A549 (cell line): Measurements from ENCODE around the gene VSIG4. TPM values are rescaled to one million over a fixed set of nuclear protein-coding genes. Genes with fewer than 3 reads are reported as not detected.

ENCODE experiments used
- ATAC-seq, 2 experiments: fragments of 200-7000 bp in 1 of 2; fragments of >200 bp in 1 of 2; cut with Nextera tagmentation in 1 of 2; cut with Tn5 transposase in 1 of 2; 3 replicates each; pipeline versions ENCODE4 v1.8.0 to v1.9.1; 2018 to 2020; ENCODE audit warnings: mild to moderate bottlenecking in 1 of 2, moderate library complexity in 1 of 2
- CTCF ChIA-PET: fragments of 300-600 bp; sonication (Branson Sonifier 250); formaldehyde crosslinking; extraction: SDS; loops from one replicate; lab custom pipeline; 2021; ENCODE audit warnings: antibody characterized with exemption, inconsistent platforms; lab: Yijun Ruan, JAX
- POLR2A ChIA-PET: fragments of 350-600 bp; formaldehyde crosslinking; extraction: SDS; loops from one replicate; lab custom pipeline; 2021; ENCODE audit warnings: antibody characterized with exemption, inconsistent platforms; lab: Yijun Ruan, JAX
- DNase-seq, 2 experiments: peaks; one replicate each; pipeline versions ENCODE4 v3.0.0 to v3.0.0-alpha.2; 2011 to 2016; ENCODE audit warnings: low read depth in 1 of 2, low spot score in 1 of 2
- FAIRE-seq: peaks from 2 replicates; lab custom pipeline; 2011; peaks lifted over from hg19 to GRCh38; lab: Jason Lieb, UNC
- H3K27ac ChIP-seq, 2 experiments: fragments of >200 bp; sonication (Bioruptor Twin); formaldehyde crosslinking; 3 replicates each; pipeline ENCODE4 v1.5.1; 2016 to 2017
- H3K4me1 ChIP-seq: fragments of >200 bp; sonication (Bioruptor Twin); formaldehyde crosslinking; 3 replicates; pipeline ENCODE4 v1.6.1; 2016
- H3K4me2 ChIP-seq: fragments of >200 bp; sonication (Bioruptor Twin); formaldehyde crosslinking; 3 replicates; pipeline ENCODE4 v1.6.1; 2016
- H3K4me3 ChIP-seq: fragments of >200 bp; sonication (Bioruptor Twin); formaldehyde crosslinking; 3 replicates; pipeline ENCODE4 v1.5.1; 2016
- H3K9me3 ChIP-seq: fragments of >200 bp; sonication (Bioruptor Twin); formaldehyde crosslinking; 3 replicates; pipeline ENCODE4 v1.6.1; 2016
- BHLHE40 ChIP-seq: IDR thresholded peaks from 2 replicates; pipeline ENCODE4 v1.6.1; 2012; ENCODE audit warnings: low read depth, low read length, inconsistent platforms
- CEBPB ChIP-seq, 2 experiments: fragments of >200 bp in 1 of 2; sonication (Bioruptor Twin) in 1 of 2; formaldehyde crosslinking in 1 of 2; IDR thresholded peaks; 2 replicates each; pipeline ENCODE4 v1.6.1; 2012 to 2016
- EHF ChIP-seq: fragments of 250-450 bp; sonication (Bioruptor Pico); IDR thresholded peaks from 2 replicates; pipeline ENCODE4 v1.5.0; 2020; ENCODE audit warnings: mild to moderate bottlenecking
- EHMT2 ChIP-seq: fragments of 200-600 bp; sonication (generic); IDR thresholded peaks from 2 replicates; pipeline ENCODE4 v1.6.1; 2016; ENCODE audit warnings: antibody characterized with exemption, low read depth, mild to moderate bottlenecking, moderate library complexity
- FOXS1 ChIP-seq: fragments of 250-450 bp; sonication (Bioruptor Pico); IDR thresholded peaks from 2 replicates; pipeline ENCODE4 v1.5.0; 2020; ENCODE audit warnings: mild to moderate bottlenecking, moderate library complexity
- HOXB5 ChIP-seq: fragments of 250-450 bp; sonication (Bioruptor Pico); IDR thresholded peaks from 2 replicates; pipeline ENCODE4 v1.5.0; 2020; ENCODE audit warnings: mild to moderate bottlenecking, moderate library complexity
- JUN ChIP-seq, 2 experiments: fragments of >200 bp; sonication (Bioruptor Twin); formaldehyde crosslinking; IDR thresholded peaks; 2 replicates in 1 of 2; 3 replicates in 1 of 2; pipeline ENCODE4 v1.6.1; 2016 to 2017
- MAFK ChIP-seq: fragments of 450-650 bp; IDR thresholded peaks from 2 replicates; pipeline ENCODE4 v1.6.1; 2014; ENCODE audit not compliant: partially characterized antibody
- NFE2L2 ChIP-seq: fragments of 150-350 bp; conservative IDR thresholded peaks from 2 replicates; pipeline ENCODE4 v1.6.1; 2014; ENCODE audit warnings: low read length
- NR3C1 ChIP-seq: fragments of >200 bp; sonication (Bioruptor Twin); formaldehyde crosslinking; IDR thresholded peaks from 3 replicates; pipeline ENCODE4 v1.6.1; 2017
- PHF8 ChIP-seq: fragments of 200-600 bp; sonication (generic); IDR thresholded peaks from 2 replicates; pipeline ENCODE4 v1.6.1; 2016; ENCODE audit warnings: low read depth, mild to moderate bottlenecking, antibody characterized with exemption, moderate library complexity, borderline replicate concordance
- POLR2AphosphoS2 ChIP-seq: conservative IDR thresholded peaks from 2 replicates; pipeline ENCODE4 v1.6.1; 2012; ENCODE audit warnings: low read length, improper control_type of control experiment, inconsistent platforms
- RCOR1 ChIP-seq: fragments of 150-350 bp; IDR thresholded peaks from 2 replicates; pipeline ENCODE4 v1.6.1; 2014; ENCODE audit warnings: antibody characterized with exemption, low read length, low read depth
- SMC3 ChIP-seq: fragments of >200 bp; sonication (Bioruptor Twin); formaldehyde crosslinking; IDR thresholded peaks from 3 replicates; pipeline ENCODE4 v1.6.1; 2018; ENCODE audit warnings: inconsistent platforms
- WGBS: methylation state at CpG from one replicate; pipeline ENCODE4 v1.1.6; 2017; ENCODE audit errors: missing lambda C conversion rate; 5-methylcytosine and 5-hydroxymethylcytosine counted together
- polyA plus RNA-seq, 4 experiments: library from polyadenylated mRNA; depleted of rRNA in 3 of 4; stranded (reverse); fragments of >200 nt; fragmentation: RNase III in 1 of 4; extraction: RNeasy Plus Mini Kit Qiagen cat#74134 plus additional on column Dnase treatment in 1 of 4; gene quantifications; 2 replicates in 3 of 4; 3 replicates in 1 of 4; pipeline ENCODE4 v1.2.3, GENCODE V29; 2011 to 2017
- TF ChIP-seq, protein P1 (sequence below): fragments of >200 bp; sonication (Bioruptor Twin); formaldehyde crosslinking; IDR thresholded peaks from 2 replicates; pipeline ENCODE4 v1.6.1; 2016
- TF ChIP-seq, protein P2 (sequence below): fragments of 150-350 bp; IDR thresholded peaks from 2 replicates; pipeline ENCODE4 v1.6.1; 2014; ENCODE audit warnings: low read depth, mild to moderate bottlenecking, low read length
- TF ChIP-seq, protein P3 (sequence below): IDR thresholded peaks from 2 replicates; pipeline ENCODE4 v1.6.1; 2012
- TF ChIP-seq, protein P4 (sequence below): fragments of 250-450 bp; sonication (Bioruptor Pico); IDR thresholded peaks from 2 replicates; pipeline ENCODE4 v1.5.0; 2021; ENCODE audit warnings: mild to moderate bottlenecking, moderate library complexity, borderline replicate concordance
- TF ChIP-seq, protein P5 (sequence below): IDR thresholded peaks from 2 replicates; pipeline ENCODE4 v1.6.1; 2012; ENCODE audit warnings: low read depth, borderline replicate concordance

Gene VSIG4
- polyA plus RNA-seq, 2 of the 4 experiments (the other 2 are of a cell fraction) = not detected

DNA sequence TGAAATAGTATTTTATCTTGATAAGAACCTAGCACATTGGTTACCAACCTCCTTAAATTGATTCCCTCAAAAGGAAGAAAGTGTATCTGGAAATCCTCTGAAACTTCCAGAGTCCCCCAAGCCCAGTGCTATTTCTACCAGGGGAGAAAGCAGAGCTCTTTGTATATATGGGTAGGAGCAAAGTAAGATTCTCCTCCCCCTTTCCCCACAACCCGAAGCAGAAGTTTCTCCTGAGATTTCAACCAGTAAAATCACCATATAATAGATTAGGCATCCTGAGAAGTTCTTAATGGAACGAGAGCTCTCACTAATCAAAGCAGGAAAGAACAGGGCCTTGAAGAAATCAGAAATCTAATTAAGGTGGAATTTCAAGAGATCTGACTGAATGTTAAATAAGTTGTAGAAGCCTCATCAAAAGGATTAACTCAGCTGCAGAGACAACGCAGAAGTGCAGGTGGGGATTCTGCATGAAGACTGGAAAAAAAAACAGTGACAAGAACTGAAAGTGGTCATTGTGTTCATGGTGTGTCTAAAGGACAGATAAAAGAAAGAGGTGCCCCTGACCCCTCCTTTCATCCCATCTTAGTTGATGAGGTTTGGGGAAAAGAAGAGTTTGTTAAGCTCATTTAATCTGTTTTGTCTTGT lies 39.1 kb downstream of the VSIG4 start:
- ChIA-PET CTCF (no interaction called here), POLR2A (no interaction called here)
- ATAC-seq (no peak), FAIRE-seq (no peak), DNase-seq (no peak)
- no peaks in the 10 kb centered on the region for H3K9me3 ChIP-seq
- no peak overlapping the region for H3K4me2 ChIP-seq
- no peak overlapping the region for H3K4me3 ChIP-seq
- TF ChIP-seq NR3C1 (no peak), JUN (IDR thresholded peaks at IDR 0.05) (no peak), PHF8 (no peak), MAFK (no peak), RCOR1 (no peak), NFE2L2 (no peak), BHLHE40 (no peak), HOXB5 (CRISPR knock-in tag) (no peak)
- TF ChIP-seq, protein P1, sequence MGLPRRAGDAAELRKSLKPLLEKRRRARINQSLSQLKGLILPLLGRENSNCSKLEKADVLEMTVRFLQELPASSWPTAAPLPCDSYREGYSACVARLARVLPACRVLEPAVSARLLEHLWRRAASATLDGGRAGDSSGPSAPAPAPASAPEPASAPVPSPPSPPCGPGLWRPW = no peak
- TF ChIP-seq, protein P2, sequence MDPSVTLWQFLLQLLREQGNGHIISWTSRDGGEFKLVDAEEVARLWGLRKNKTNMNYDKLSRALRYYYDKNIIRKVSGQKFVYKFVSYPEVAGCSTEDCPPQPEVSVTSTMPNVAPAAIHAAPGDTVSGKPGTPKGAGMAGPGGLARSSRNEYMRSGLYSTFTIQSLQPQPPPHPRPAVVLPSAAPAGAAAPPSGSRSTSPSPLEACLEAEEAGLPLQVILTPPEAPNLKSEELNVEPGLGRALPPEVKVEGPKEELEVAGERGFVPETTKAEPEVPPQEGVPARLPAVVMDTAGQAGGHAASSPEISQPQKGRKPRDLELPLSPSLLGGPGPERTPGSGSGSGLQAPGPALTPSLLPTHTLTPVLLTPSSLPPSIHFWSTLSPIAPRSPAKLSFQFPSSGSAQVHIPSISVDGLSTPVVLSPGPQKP = no peak
- TF ChIP-seq, protein P3, sequence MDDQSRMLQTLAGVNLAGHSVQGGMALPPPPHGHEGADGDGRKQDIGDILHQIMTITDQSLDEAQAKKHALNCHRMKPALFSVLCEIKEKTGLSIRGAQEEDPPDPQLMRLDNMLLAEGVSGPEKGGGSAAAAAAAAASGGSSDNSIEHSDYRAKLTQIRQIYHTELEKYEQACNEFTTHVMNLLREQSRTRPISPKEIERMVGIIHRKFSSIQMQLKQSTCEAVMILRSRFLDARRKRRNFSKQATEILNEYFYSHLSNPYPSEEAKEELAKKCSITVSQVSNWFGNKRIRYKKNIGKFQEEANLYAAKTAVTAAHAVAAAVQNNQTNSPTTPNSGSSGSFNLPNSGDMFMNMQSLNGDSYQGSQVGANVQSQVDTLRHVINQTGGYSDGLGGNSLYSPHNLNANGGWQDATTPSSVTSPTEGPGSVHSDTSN = no peak
- no peaks in the 10 kb centered on the region for H3K4me1 ChIP-seq
- H3K27ac ChIP-seq = no peak overlapping the region
- 2% methylated on average over 3 of the region's 3 CpGs for WGBS

DNA sequence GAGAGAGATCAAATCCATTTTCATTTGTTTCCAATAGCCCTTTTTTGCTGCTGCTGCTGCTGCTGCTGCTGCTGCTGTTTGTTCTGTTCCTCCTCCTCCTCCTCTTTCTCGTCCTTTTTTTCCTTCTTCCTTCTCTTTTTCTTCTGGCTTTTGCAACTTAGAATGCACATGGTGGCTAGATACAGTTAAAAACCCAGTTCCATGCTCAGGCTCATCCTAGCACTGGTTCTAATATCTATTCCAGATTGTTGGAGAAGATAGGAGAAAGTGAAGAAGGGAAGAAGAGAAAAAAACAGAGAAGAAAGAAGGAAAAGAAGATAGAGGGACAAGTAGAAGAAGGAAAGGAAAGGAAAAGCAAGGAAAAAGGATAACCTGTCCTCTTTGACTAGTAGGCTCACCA lies 39.7 kb downstream of the VSIG4 start:
- ChIA-PET POLR2A (no interaction called here), CTCF (interaction anchor here (1.9 kb wide), 1 partner anchor 14 kb away, joined by 5 read pairs; no protein-coding TSS in a partner anchor)
- no peak for TF ChIP-seq EHMT2
- TF ChIP-seq, protein P4, sequence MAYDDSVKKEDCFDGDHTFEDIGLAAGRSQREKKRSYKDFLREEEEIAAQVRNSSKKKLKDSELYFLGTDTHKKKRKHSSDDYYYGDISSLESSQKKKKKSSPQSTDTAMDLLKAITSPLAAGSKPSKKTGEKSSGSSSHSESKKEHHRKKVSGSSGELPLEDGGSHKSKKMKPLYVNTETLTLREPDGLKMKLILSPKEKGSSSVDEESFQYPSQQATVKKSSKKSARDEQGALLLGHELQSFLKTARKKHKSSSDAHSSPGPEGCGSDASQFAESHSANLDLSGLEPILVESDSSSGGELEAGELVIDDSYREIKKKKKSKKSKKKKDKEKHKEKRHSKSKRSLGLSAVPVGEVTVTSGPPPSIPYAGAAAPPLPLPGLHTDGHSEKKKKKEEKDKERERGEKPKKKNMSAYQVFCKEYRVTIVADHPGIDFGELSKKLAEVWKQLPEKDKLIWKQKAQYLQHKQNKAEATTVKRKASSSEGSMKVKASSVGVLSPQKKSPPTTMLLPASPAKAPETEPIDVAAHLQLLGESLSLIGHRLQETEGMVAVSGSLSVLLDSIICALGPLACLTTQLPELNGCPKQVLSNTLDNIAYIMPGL (CRISPR knock-in tag) = no peak
- H3K4me2 ChIP-seq = no peak overlapping the region
- DNase-seq = no peak
- no peak overlapping the region for H3K27ac ChIP-seq
- H3K4me1 ChIP-seq = no peaks in the 10 kb centered on the region
- WGBS = 0% methylated on average over 1 of the region's 1 CpG
- no peaks in the 10 kb centered on the region for H3K9me3 ChIP-seq
- ATAC-seq = no peak
- H3K4me3 ChIP-seq = no peak overlapping the region
- no peak for FAIRE-seq

DNA sequence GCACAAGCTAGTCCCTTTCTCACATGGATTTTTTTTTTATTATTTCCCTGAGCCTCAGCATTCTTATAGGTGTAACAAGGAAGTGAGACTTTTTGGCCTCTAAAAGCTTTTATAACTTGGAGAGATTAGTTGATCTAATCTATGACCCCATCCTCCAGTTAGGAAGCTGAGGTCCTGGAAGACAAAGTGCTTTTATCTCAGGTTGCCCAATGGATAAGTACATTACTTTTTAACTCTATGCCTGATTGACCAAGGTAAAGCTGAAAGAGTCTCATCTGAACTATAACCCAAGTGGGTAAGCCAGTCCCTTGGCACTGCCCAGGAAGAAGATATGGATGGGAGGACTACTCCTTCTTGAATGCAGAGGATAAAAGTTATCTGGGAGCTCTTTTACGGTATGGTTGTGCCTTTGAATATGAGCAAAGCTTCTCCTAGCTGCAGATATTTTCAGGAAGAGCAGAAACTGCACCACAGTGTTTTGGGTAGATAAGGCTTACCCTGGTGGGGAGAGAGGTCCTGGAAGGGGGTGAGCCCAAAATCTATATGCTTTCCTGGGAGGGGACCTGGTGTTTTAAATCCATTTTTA lies 40.2 kb downstream of the VSIG4 start:
- Histone ChIP-seq H3K4me3 (no peak overlapping the region), H3K4me2 (no peak overlapping the region)
- 0% methylated on average over 1 of the region's 1 CpG for WGBS
- ATAC-seq = no peak
- POLR2A ChIA-PET = no interaction called here
- no peak for FAIRE-seq
- no peak for TF ChIP-seq CEBPB (IDR thresholded peaks at IDR 0.05)
- TF ChIP-seq, protein P3 = no peak
- TF ChIP-seq EHF = no peak
- no peak for TF ChIP-seq FOXS1 (CRISPR knock-in tag)
- TF ChIP-seq SMC3 = no peak
- TF ChIP-seq, protein P5, sequence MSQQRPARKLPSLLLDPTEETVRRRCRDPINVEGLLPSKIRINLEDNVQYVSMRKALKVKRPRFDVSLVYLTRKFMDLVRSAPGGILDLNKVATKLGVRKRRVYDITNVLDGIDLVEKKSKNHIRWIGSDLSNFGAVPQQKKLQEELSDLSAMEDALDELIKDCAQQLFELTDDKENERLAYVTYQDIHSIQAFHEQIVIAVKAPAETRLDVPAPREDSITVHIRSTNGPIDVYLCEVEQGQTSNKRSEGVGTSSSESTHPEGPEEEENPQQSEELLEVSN = no peak
- no peak for TF ChIP-seq NFE2L2
- TF ChIP-seq POLR2AphosphoS2 = no peak
- TF ChIP-seq, all 56 proteins: peak for 0
- no peak for DNase-seq
- CTCF ChIA-PET = interaction anchor here (1.9 kb wide), 1 partner anchor 13 kb away, joined by 5 read pairs; no protein-coding TSS in a partner anchor
- Histone ChIP-seq H3K27ac (no peak overlapping the region), H3K9me3 (no peaks in the 10 kb centered on the region), H3K4me1 (no peaks in the 10 kb centered on the region)
